GM08714 (cell line): ENCODE results near the gene AFDN.

Source experiments
- H3K4me3 ChIP-seq: fragments of 200-500 bp; sonication (Bioruptor generic); 2 replicates; pipeline ENCODE4 v1.5.1; 2014; ENCODE audit warnings: mild to moderate bottlenecking, low read length, inconsistent platforms
- ZNF274 ChIP-seq: IDR thresholded peaks from 2 replicates; pipeline ENCODE4 v1.6.1; 2012; ENCODE audit warnings: mild to moderate bottlenecking, low read depth, low read length

The AFDN gene

GRCh38 chr6:167826896-167827582, at the start of gene AFDN:
TSS of gene AFDN (plus strand) at chr6:167826911. CDS start at chr6:167827133, 222 bp downstream.
- no peak for TF ChIP-seq ZNF274
- peak within 1 kb of the TSS; percentile 77 for H3K4me3 ChIP-seq

GRCh38 chr6:167778497-167779128, 48.1 kb upstream of the AFDN start:
- no peak overlapping the region for H3K4me3 ChIP-seq
- TF ChIP-seq ZNF274, result no peak

- no peak for TF ChIP-seq ZNF274
- H3K4me3 ChIP-seq, result no peak overlapping the region
Observed at GRCh38 chr6:167779129-167779992, 47.4 kb upstream of the AFDN start.

- no peak overlapping the region for H3K4me3 ChIP-seq
- TF ChIP-seq ZNF274, result no peak
Observed at GRCh38 chr6:167779993-167780655, 46.6 kb upstream of the AFDN start.

- TF ChIP-seq ZNF274, result no peak
- no peak overlapping the region for H3K4me3 ChIP-seq
Observed at GRCh38 chr6:167781066-167781767, 45.5 kb upstream of the AFDN start.

GRCh38 chr6:167781868-167782267, 44.8 kb upstream of the AFDN start:
- H3K4me3 ChIP-seq, result no peak overlapping the region
- TF ChIP-seq ZNF274, result no peak

- no peak for TF ChIP-seq ZNF274
- no peak overlapping the region for H3K4me3 ChIP-seq
Observed at GRCh38 chr6:167782698-167783517, 43.8 kb upstream of the AFDN start.

- no peak overlapping the region for H3K4me3 ChIP-seq
- TF ChIP-seq ZNF274, result no peak
Observed at GRCh38 chr6:167786853-167787675, 39.6 kb upstream of the AFDN start.

GRCh38 chr6:167787896-167788562, 38.7 kb upstream of the AFDN start:
- H3K4me3 ChIP-seq, result no peak overlapping the region
- no peak for TF ChIP-seq ZNF274

GRCh38 chr6:167788563-167788903, 38.2 kb upstream of the AFDN start:
- TF ChIP-seq ZNF274, result no peak
- no peak overlapping the region for H3K4me3 ChIP-seq

GRCh38 chr6:167789358-167789757, 37.4 kb upstream of the AFDN start:
- no peak for TF ChIP-seq ZNF274

More at GRCh38 chr6:167789358-167789757, 37.4 kb upstream of the AFDN start:
- H3K4me3 ChIP-seq, result no peak overlapping the region
